HepG2 (cell line): Measurements from ENCODE around the gene DCAF7. TPM values are rescaled to one million over a fixed set of nuclear protein-coding genes. Genes with fewer than 3 reads are reported as not detected.

Experiments
- ATF7 ChIP-seq, 2 experiments: fragments of 450-650 bp in 1 of 2; sonication (generic) in 1 of 2; formaldehyde crosslinking in 1 of 2; IDR thresholded peaks; 2 replicates each; pipeline versions ENCODE4 v1.4.0 to v1.6.1; 2016 to 2020; ENCODE audit warnings: antibody characterized with exemption in 1 of 2, mild to moderate bottlenecking in 1 of 2, missing genetic modification reagents in 1 of 2
- CCAR2 ChIP-seq: fragments of 200-400 bp; formaldehyde crosslinking; optimal IDR thresholded peaks from 2 replicates; pipeline ENCODE3; 2018; ENCODE audit warnings: low read depth, mild to moderate bottlenecking, low read length, moderate library complexity
- DRAP1 ChIP-seq: IDR thresholded peaks from 2 replicates; pipeline ENCODE4 v1.6.1; 2016; ENCODE audit warnings: missing genetic modification reagents, missing compliant biosample characterization
- FOXA1 ChIP-seq, 2 experiments: fragments of 450-650 bp in 1 of 2; sonication (generic) in 1 of 2; formaldehyde crosslinking in 1 of 2; IDR thresholded peaks; 2 replicates each; pipeline versions ENCODE4 v1.4.0 to v1.6.1; 2016 to 2020; ENCODE audit warnings: missing genetic modification reagents in 1 of 2
- GATAD1 ChIP-seq: IDR thresholded peaks from 2 replicates; pipeline ENCODE4 v1.6.1; 2016; ENCODE audit warnings: missing genetic modification reagents, missing compliant biosample characterization
- IRF1 ChIP-seq: sonication (generic); formaldehyde crosslinking; IDR thresholded peaks from 2 replicates; pipeline ENCODE4 v1.4.0; 2020; ENCODE audit warnings: low read depth, mild to moderate bottlenecking, missing genetic modification reagents
- KDM2A ChIP-seq: sonication (generic); formaldehyde crosslinking; IDR thresholded peaks from 2 replicates; pipeline ENCODE4 v1.4.0; 2020; ENCODE audit warnings: low read depth, missing genetic modification reagents, borderline replicate concordance
- MAX ChIP-seq: IDR thresholded peaks from 2 replicates; pipeline ENCODE4 v1.6.1; 2012; ENCODE audit warnings: inconsistent platforms
- MBD4 ChIP-seq: IDR thresholded peaks from 2 replicates; pipeline ENCODE4 v1.6.1; 2012; ENCODE audit warnings: low read length, inconsistent platforms, borderline replicate concordance
- MLLT10 ChIP-seq: sonication (generic); formaldehyde crosslinking; IDR thresholded peaks from 2 replicates; pipeline ENCODE4 v1.4.0; 2020; ENCODE audit warnings: missing genetic modification reagents
- MYNN ChIP-seq: sonication (generic); formaldehyde crosslinking; IDR thresholded peaks from 2 replicates; pipeline ENCODE4 v1.4.0; 2020; ENCODE audit warnings: mild to moderate bottlenecking, low read depth, missing genetic modification reagents
- PITX1 ChIP-seq: sonication (generic); formaldehyde crosslinking; IDR thresholded peaks from 2 replicates; pipeline ENCODE4 v1.5.1; 2020; ENCODE audit warnings: mild to moderate bottlenecking, missing genetic modification reagents
- PLRG1 ChIP-seq: fragments of 450-650 bp; conservative IDR thresholded peaks from 2 replicates; pipeline ENCODE4 v1.6.1; 2016
- POLR2A ChIP-seq, 2 experiments: IDR thresholded peaks; 2 replicates each; pipeline ENCODE4 v1.6.1; 2011; ENCODE audit warnings: low read depth in 2 of 2, low read length in 2 of 2, mild to moderate bottlenecking in 1 of 2, moderate library complexity in 1 of 2; ENCODE audit not compliant: insufficient read depth in 1 of 2
- RXRB ChIP-seq: IDR thresholded peaks from 2 replicates; pipeline ENCODE4 v1.6.1; 2016; ENCODE audit warnings: borderline replicate concordance, missing genetic modification reagents, missing compliant biosample characterization
- SP1 ChIP-seq, 2 experiments: fragments of 450-650 bp in 1 of 2; sonication (generic) in 1 of 2; formaldehyde crosslinking in 1 of 2; IDR thresholded peaks; 2 replicates each; pipeline versions ENCODE4 v1.4.0 to v1.6.1; 2016 to 2020; ENCODE audit warnings: missing genetic modification reagents in 1 of 2
- ZBTB21 ChIP-seq: sonication (generic); formaldehyde crosslinking; IDR thresholded peaks from 2 replicates; pipeline ENCODE4 v1.4.0; 2020; ENCODE audit warnings: missing genetic modification reagents
- ZEB1 ChIP-seq: IDR thresholded peaks from 2 replicates; pipeline ENCODE4 v1.6.1; 2012; ENCODE audit warnings: mild to moderate bottlenecking, low read depth, inconsistent platforms; ENCODE audit not compliant: insufficient replicate concordance
- ZNF18 ChIP-seq: sonication (generic); formaldehyde crosslinking; IDR thresholded peaks from 2 replicates; pipeline ENCODE4 v1.8.0; 2022; ENCODE audit warnings: mild to moderate bottlenecking, missing genetic modification reagents; ENCODE audit not compliant: insufficient replicate concordance
- ZNF678 ChIP-seq: sonication (generic); formaldehyde crosslinking; IDR thresholded peaks from 2 replicates; pipeline ENCODE4 v1.4.0; 2020; ENCODE audit warnings: mild to moderate bottlenecking, missing genetic modification reagents
- ZNF7 ChIP-seq: IDR thresholded peaks from 2 replicates; pipeline ENCODE4 v1.6.1; 2016; ENCODE audit warnings: missing biosample characterization, missing genetic modification reagents
- ZNF703 ChIP-seq: sonication (generic); formaldehyde crosslinking; IDR thresholded peaks from 2 replicates; pipeline ENCODE4 v1.5.1; 2020; ENCODE audit warnings: missing genetic modification reagents, mild to moderate bottlenecking, moderate library complexity, borderline replicate concordance
- ZNF737 ChIP-seq: sonication (generic); formaldehyde crosslinking; IDR thresholded peaks from 2 replicates; pipeline ENCODE4 v1.5.0; 2020; ENCODE audit warnings: missing genetic modification reagents, mild to moderate bottlenecking, borderline replicate concordance
- ZNF800 ChIP-seq: sonication (generic); formaldehyde crosslinking; IDR thresholded peaks from 2 replicates; pipeline ENCODE4 v1.4.0; 2020; ENCODE audit warnings: missing genetic modification reagents
- ZNF883 ChIP-seq: sonication (generic); formaldehyde crosslinking; IDR thresholded peaks from 2 replicates; pipeline ENCODE4 v1.5.1; 2020; ENCODE audit warnings: mild to moderate bottlenecking, missing genetic modification reagents; ENCODE audit errors: not compliant biosample characterization
- polyA plus RNA-seq, 8 experiments: library from polyadenylated mRNA; depleted of rRNA in 3 of 8; stranded (reverse) in 7 of 8; unstranded in 1 of 8; fragments of >200 nt; fragmentation: Illumina TruSeq in 4 of 8; extraction: Trizol in 4 of 8; gene quantifications; 2 replicates each; pipeline versions ENCODE4 v1.2.1 to v1.2.3, GENCODE V29; 2011 to 2016; ENCODE audit warnings: low read depth in 4 of 8, missing spikeins in 1 of 8, mixed read lengths in 1 of 8; ENCODE audit not compliant: insufficient read depth in 1 of 8
- total RNA-seq, 5 experiments: library from RNA; depleted of rRNA; stranded (reverse); fragments of >200 nt; fragmentation: Illumina TruSeq; extraction: Trizol; gene quantifications; 2 replicates each; pipeline ENCODE4 v1.2.3, GENCODE V29; 2016; ENCODE audit warnings: low read depth in 1 of 5

The DCAF7 gene
- total and polyA plus RNA-seq, 2 of the 13 experiments (the other 11 are each of a cell fraction or from before 2014, with no cell fraction given): 55.2 to 73.4 TPM

GRCh38 chr17:63621684-63622573 lies 71.7 kb downstream of the DCAF7 start, which contains the start of gene MAP3K3 (continued):
- TF ChIP-seq CCAR2: no peak
- TF ChIP-seq ZNF800 (CRISPR knock-in tag): no peak; the same call in none of the 2 replicates
- peak; percentile 87 for TF ChIP-seq KDM2A
- no peak for TF ChIP-seq ZNF737 (CRISPR knock-in tag)
- no peak for TF ChIP-seq ZNF703 (CRISPR knock-in tag)
- TF ChIP-seq PLRG1: no peak
- TF ChIP-seq ZNF7 (CRISPR knock-in tag): no peak
- TF ChIP-seq ZBTB21: no peak
- TF ChIP-seq MLLT10: no peak
- no peak for TF ChIP-seq ATF7 (IDR thresholded peaks at IDR 0.05)
- no peak for TF ChIP-seq ATF7 (CRISPR knock-in tag; IDR thresholded peaks at IDR 0.05)
- no peak for TF ChIP-seq MYNN (CRISPR knock-in tag)
- peak; percentile 57; the same call in 1 of the 2 replicates for TF ChIP-seq MAX
- peak; percentile 68 to 94 for TF ChIP-seq POLR2A (IDR thresholded peaks at IDR 0.05; ENCODE audit: insufficient read depth in 1 of 2, low read depth in 2 of 2, low read length in 2 of 2)
- peak; percentile 96 for TF ChIP-seq ZNF883 (CRISPR knock-in tag)
- peak; percentile 79; the same call in 1 of the 2 replicates for TF ChIP-seq IRF1 (CRISPR knock-in tag)
- TF ChIP-seq ZNF678: peak; percentile 67; the same call in 1 of the 2 replicates
- TF ChIP-seq RXRB (CRISPR knock-in tag): peak; percentile 48; the same call in 1 of the 2 replicates
- TF ChIP-seq FOXA1 (IDR thresholded peaks at IDR 0.05): no peak
- peak; percentile 6; the same call in 1 of the 2 replicates for TF ChIP-seq FOXA1 (CRISPR knock-in tag; IDR thresholded peaks at IDR 0.05)
- TF ChIP-seq ZNF18 (CRISPR knock-in tag): peak; percentile 69
- peak; percentile 67 for TF ChIP-seq ZEB1
- TF ChIP-seq PITX1: peak; percentile 98
- TF ChIP-seq MBD4: no peak
- no peak for TF ChIP-seq SP1 (IDR thresholded peaks at IDR 0.05)
- TF ChIP-seq SP1 (CRISPR knock-in tag; IDR thresholded peaks at IDR 0.05): no peak; the same call in 1 of the 2 replicates
- peak; percentile 50; the same call in 1 of the 2 replicates for TF ChIP-seq GATAD1 (CRISPR knock-in tag)
- TF ChIP-seq DRAP1: peak; percentile 79
